IPS-20b (cell line): ENCODE data around the gene MED25.

Source experiments
- H3K27ac ChIP-seq: one replicate; pipeline ENCODE4 v1.5.1; 2013; ENCODE audit warnings: low read length
- H3K27me3 ChIP-seq: 2 replicates; pipeline ENCODE4 v1.6.1; 2013; ENCODE audit warnings: mild to moderate bottlenecking, low read length, inconsistent platforms; ENCODE audit not compliant: insufficient read depth
- H3K36me3 ChIP-seq: 2 replicates; pipeline ENCODE4 v1.6.1; 2013; ENCODE audit warnings: low read depth, mild to moderate bottlenecking, inconsistent platforms, low read length, moderate library complexity; ENCODE audit not compliant: insufficient read depth
- H3K4me1 ChIP-seq: 2 replicates; pipeline ENCODE4 v1.6.1; 2013; ENCODE audit warnings: mild to moderate bottlenecking, control low read depth, inconsistent platforms, low read length, moderate library complexity; ENCODE audit not compliant: insufficient read depth
- H3K4me3 ChIP-seq: 2 replicates; pipeline ENCODE4 v1.5.1; 2013; ENCODE audit warnings: mild to moderate bottlenecking, low read length, inconsistent platforms
- H3K9ac ChIP-seq: 2 replicates; pipeline ENCODE4 v1.6.1; 2013; ENCODE audit warnings: low read depth, mild to moderate bottlenecking, inconsistent platforms, low read length, moderate library complexity
- H3K9me3 ChIP-seq: 2 replicates; pipeline ENCODE4 v1.6.1; 2013; ENCODE audit warnings: mild to moderate bottlenecking, low read depth, low read length, inconsistent platforms; ENCODE audit not compliant: insufficient read depth

Gene MED25

GRCh38 chr19:49817964-49818648 lies at the start of gene MED25:
Gene MED25 (plus strand): TSS chr19:49818289. CDS start chr19:49818342, 53 bp downstream.
- H3K4me3 ChIP-seq: peak within 1 kb of the TSS; percentile 88
- no peaks in the 10 kb centered on the region; the same call in 1 of the 2 replicates for H3K4me1 ChIP-seq
- no peaks in the 10 kb centered on the region for H3K9me3 ChIP-seq
- no peaks in the 10 kb centered on the region for H3K27me3 ChIP-seq
- peak within 1 kb of the TSS; percentile 78 for H3K27ac ChIP-seq
- peak within 1 kb of the TSS; percentile 91 for H3K9ac ChIP-seq
- peaks cover 12% of the 10 kb centered on the region; the same call in 1 of the 2 replicates for H3K36me3 ChIP-seq

DNA sequence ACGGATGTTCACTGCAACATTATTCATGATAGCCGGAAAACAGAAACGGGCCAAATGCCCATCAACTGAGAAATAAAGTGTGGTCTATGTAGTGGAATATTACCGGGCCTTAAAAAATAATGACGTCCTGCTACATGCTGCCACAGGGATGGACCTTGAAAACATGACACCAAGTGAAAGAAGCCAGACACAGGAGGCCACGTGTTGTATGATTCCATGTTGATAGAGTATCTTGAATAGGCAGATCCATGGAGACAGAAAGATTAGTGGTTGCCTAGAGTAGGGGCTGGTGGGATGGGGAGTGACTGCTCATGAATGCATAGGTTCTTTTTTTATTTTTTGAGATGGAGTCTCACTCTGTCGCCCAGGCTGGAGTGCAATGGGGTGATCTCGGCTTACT lies 47.6 kb upstream of the MED25 start:
- no peak overlapping the region for H3K4me3 ChIP-seq
- H3K9me3 ChIP-seq: no peaks in the 10 kb centered on the region
- no peaks in the 10 kb centered on the region for H3K27me3 ChIP-seq
- peaks cover 3% of the 10 kb centered on the region; the same call in 1 of the 2 replicates for H3K4me1 ChIP-seq
- H3K27ac ChIP-seq: no peak overlapping the region
- H3K36me3 ChIP-seq: no peaks in the 10 kb centered on the region
- no peak overlapping the region for H3K9ac ChIP-seq

DNA sequence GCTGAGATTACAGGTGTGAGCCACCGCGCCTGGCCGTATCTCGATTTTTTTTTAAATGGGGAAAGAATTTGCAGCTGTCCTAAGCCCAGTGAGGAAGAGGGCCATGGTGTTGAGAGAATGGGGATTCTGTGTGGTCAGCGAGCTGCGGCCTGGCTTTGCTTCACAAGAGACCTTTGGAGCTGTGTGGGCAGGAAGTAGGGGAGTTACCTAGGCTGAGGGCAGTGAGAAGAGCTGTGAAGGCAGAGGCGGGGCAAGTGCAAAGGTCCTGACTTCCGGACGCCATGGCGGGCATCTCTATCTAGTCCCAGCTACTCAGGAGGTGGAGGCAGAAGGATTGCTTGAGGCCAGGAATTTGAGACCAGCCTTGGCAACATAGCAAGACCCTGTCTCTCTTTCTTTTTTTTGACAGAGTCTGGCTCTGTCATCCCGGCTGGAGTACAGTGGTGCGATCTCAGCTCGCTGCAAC lies 46.4 kb upstream of the MED25 start:
- H3K9ac ChIP-seq: no peak overlapping the region
- H3K27ac ChIP-seq: no peak overlapping the region
- H3K4me3 ChIP-seq: no peak overlapping the region
- H3K27me3 ChIP-seq: no peaks in the 10 kb centered on the region
- no peaks in the 10 kb centered on the region for H3K4me1 ChIP-seq
- H3K36me3 ChIP-seq: no peaks in the 10 kb centered on the region
- no peaks in the 10 kb centered on the region for H3K9me3 ChIP-seq

DNA sequence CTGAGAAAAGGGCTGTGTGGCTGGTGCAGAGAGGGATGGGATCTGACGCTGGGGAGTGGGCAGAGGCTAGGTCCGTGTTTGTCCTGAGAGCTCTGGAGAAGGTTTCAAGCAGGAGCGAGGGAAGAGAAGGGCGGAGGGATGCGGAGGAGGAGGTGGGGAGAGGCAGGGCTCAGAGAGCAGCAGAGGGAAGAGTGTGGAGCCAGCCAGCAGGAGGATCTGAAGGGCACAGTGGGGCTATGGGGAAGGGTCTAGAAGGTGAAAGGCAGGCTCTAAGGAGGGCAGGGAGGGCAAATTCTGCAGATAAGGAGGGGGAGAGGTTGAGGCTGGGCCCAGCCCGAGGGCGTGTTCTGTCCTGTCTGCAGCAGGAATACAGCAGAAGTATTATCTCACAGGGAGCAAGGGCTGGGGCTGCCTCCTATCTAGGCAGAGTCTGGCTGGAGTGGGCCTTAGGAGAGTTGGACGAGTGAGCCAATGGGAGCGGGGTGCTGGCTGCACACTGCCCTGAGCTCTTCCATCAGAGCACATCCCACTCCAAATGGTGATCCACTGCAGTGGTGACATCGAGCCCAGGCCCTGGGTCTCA lies 45.1 kb upstream of the MED25 start:
- H3K27ac ChIP-seq: no peak overlapping the region
- H3K27me3 ChIP-seq: no peaks in the 10 kb centered on the region
- H3K9ac ChIP-seq: no peak overlapping the region
- H3K4me1 ChIP-seq: no peaks in the 10 kb centered on the region
- no peaks in the 10 kb centered on the region for H3K36me3 ChIP-seq
- no peak overlapping the region for H3K4me3 ChIP-seq
- no peaks in the 10 kb centered on the region for H3K9me3 ChIP-seq

DNA sequence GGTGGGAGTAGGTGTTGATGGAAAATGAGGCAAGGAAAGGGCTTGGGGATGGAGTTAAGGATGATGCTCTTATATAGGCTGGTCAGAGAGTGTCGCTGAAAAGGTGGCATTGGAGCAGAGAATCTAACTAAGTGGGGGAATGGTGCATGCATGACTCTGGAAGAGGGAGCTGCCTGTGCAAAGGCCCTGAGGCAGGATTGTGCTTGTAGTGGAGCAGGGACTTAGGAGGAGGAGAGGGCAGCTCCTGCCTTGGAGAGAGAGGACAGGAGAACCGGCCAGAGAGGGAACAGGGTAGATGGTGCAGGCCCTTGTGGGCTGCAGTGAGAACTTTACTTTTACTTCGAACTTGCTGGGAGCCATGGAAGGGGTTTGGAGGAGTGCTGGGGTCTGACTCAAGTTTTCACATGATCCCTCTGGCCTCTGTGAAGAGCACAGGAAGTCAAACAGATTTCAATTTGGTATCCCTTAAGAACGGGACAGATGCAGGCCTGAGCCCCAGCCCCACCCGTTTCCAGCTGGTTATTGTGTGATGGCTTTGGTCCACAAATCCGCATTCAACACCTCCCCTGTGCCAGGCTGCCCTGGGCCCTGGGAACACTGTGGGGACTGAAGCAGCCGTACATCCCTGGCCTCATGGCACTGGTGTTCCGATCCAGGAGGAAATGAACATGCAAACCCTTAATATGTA lies 44.3 kb upstream of the MED25 start:
- Histone ChIP-seq H3K27ac (no peak overlapping the region), H3K9ac (no peak overlapping the region), H3K9me3 (no peaks in the 10 kb centered on the region), H3K4me3 (no peak overlapping the region), H3K36me3 (no peaks in the 10 kb centered on the region), H3K27me3 (no peaks in the 10 kb centered on the region), H3K4me1 (no peaks in the 10 kb centered on the region)

GRCh38 chr19:49774969-49775368 lies 43.1 kb upstream of the MED25 start:
- no peak overlapping the region for H3K4me3 ChIP-seq
- H3K27me3 ChIP-seq: no peaks in the 10 kb centered on the region
- H3K27ac ChIP-seq: no peak overlapping the region
- H3K4me1 ChIP-seq: no peaks in the 10 kb centered on the region
- H3K9ac ChIP-seq: no peak overlapping the region
- H3K9me3 ChIP-seq: no peaks in the 10 kb centered on the region
- H3K36me3 ChIP-seq: no peaks in the 10 kb centered on the region

- no peak overlapping the region for H3K9ac ChIP-seq
These were observed 42.2 kb upstream of the MED25 start for GRCh38 chr19:49775742-49776370.

GRCh38 chr19:49776371-49776764 lies 41.7 kb upstream of the MED25 start:
- H3K9me3 ChIP-seq: no peaks in the 10 kb centered on the region
- H3K27me3 ChIP-seq: no peaks in the 10 kb centered on the region
- no peaks in the 10 kb centered on the region for H3K36me3 ChIP-seq
- H3K27ac ChIP-seq: no peak overlapping the region
- H3K4me1 ChIP-seq: no peaks in the 10 kb centered on the region
- H3K9ac ChIP-seq: no peak overlapping the region
- H3K4me3 ChIP-seq: no peak overlapping the region

More at GRCh38 chr19:49775742-49776370, 42.2 kb upstream of the MED25 start:
- no peak overlapping the region for H3K4me3 ChIP-seq
- no peaks in the 10 kb centered on the region for H3K27me3 ChIP-seq
- no peak overlapping the region for H3K27ac ChIP-seq
- H3K9me3 ChIP-seq: no peaks in the 10 kb centered on the region
- H3K36me3 ChIP-seq: no peaks in the 10 kb centered on the region
- no peaks in the 10 kb centered on the region for H3K4me1 ChIP-seq

GRCh38 chr19:49779731-49780555 lies 38.1 kb upstream of the MED25 start:
- no peaks in the 10 kb centered on the region for H3K27me3 ChIP-seq
- no peaks in the 10 kb centered on the region for H3K4me1 ChIP-seq
- H3K36me3 ChIP-seq: peaks cover 17% of the 10 kb centered on the region
- no peak overlapping the region; the same call in 1 of the 2 replicates for H3K9ac ChIP-seq
- H3K9me3 ChIP-seq: no peaks in the 10 kb centered on the region
- H3K27ac ChIP-seq: no peak overlapping the region
- no peak overlapping the region for H3K4me3 ChIP-seq

- Histone ChIP-seq H3K27me3 (no peaks in the 10 kb centered on the region), H3K9ac (no peak overlapping the region), H3K27ac (no peak overlapping the region), H3K36me3 (peaks cover 22% of the 10 kb centered on the region), H3K4me3 (no peak overlapping the region), H3K9me3 (no peaks in the 10 kb centered on the region), H3K4me1 (no peaks in the 10 kb centered on the region)
These were observed 37.2 kb upstream of the MED25 start for GRCh38 chr19:49780861-49781260.

- Histone ChIP-seq H3K9me3 (no peaks in the 10 kb centered on the region), H3K4me3 (no peak overlapping the region), H3K4me1 (no peaks in the 10 kb centered on the region), H3K9ac (no peak overlapping the region), H3K27ac (no peak overlapping the region), H3K27me3 (no peaks in the 10 kb centered on the region), H3K36me3 (peaks cover 22% of the 10 kb centered on the region)
These were observed 36.7 kb upstream of the MED25 start for GRCh38 chr19:49781394-49781793.
